ENCODE measurements around the gene CSN3. TPM values are rescaled to one million over a fixed set of nuclear protein-coding genes. Genes with fewer than 3 reads are reported as not detected.

Gene CSN3
- total and polyA plus RNA-seq, 10 of the 15 experiments (the other 5 are each of a cell fraction or from before 2014, with no cell fraction given): not detected

GRCh38 chr4:70239884-70240591 is 2.4 kb upstream of the CSN3 start:
- SMC1A ChIA-PET (ENCODE audit: uncharacterized antibody, unreplicated experiment): no interaction called here
- Histone ChIP-seq H3K4me1 (ENCODE audit: control insufficient read depth, insufficient read depth, low read length) (no peaks in the 10 kb centered on the region), H3K4me2 (ENCODE audit: control insufficient read depth, insufficient read depth) (no peak overlapping the region), H4K20me1 (ENCODE audit: control insufficient read depth, insufficient read depth) (no peaks in the 10 kb centered on the region), H3K9ac (ENCODE audit: control insufficient read depth, insufficient read depth, low read length) (no peak overlapping the region), H2AFZ (ENCODE audit: control insufficient read depth, low read depth, low read length) (no peak overlapping the region), H3K36me3 (ENCODE audit: control insufficient read depth in 2 of 2, insufficient read depth in 2 of 2, low read length in 1 of 2) (no peaks in the 10 kb centered on the region), H3K27ac (ENCODE audit: control insufficient read depth, insufficient read depth) (no peak overlapping the region), H3K9me3 (replicated peaks; ENCODE audit: control insufficient read depth, insufficient read depth, low read length) (no peaks in the 10 kb centered on the region), H3K4me3 (no peak overlapping the region), H3K79me2 (ENCODE audit: control insufficient read depth, insufficient read depth, low read length) (no peaks in the 10 kb centered on the region), H3K27me3 (replicated peaks in 1 of 2; ENCODE audit: control insufficient read depth in 2 of 2, insufficient read depth in 2 of 2, low read length in 1 of 2) (no peaks in the 10 kb centered on the region)
- no peak for TF ChIP-seq PKNOX1 (IDR thresholded peaks at IDR 0.05)
- no peak for TF ChIP-seq GATAD2B (conservative IDR thresholded peaks at IDR 0.05; ENCODE audit: low read depth)
- TF ChIP-seq HSF1 (IDR thresholded peaks at IDR 0.05; ENCODE audit: low read depth, low read length): no peak
- TF ChIP-seq SRF (IDR thresholded peaks at IDR 0.05; ENCODE audit: low read depth in 2 of 2, low read length in 2 of 2): no peak
- no peak for TF ChIP-seq ZBTB4 (CRISPR knock-in tag; IDR thresholded peaks at IDR 0.05)
- TF ChIP-seq BCL3 (IDR thresholded peaks at IDR 0.05; ENCODE audit: borderline replicate concordance, insufficient read depth, low read depth, low read length, poor library complexity, severe bottlenecking): no peak
- TF ChIP-seq SIX5 (IDR thresholded peaks at IDR 0.05; ENCODE audit: low read depth, low read length, severe bottlenecking): no peak
- TF ChIP-seq RAD21 (IDR thresholded peaks at IDR 0.05; ENCODE audit: insufficient read depth, low read depth, low read length): no peak
- TF ChIP-seq E2F8 (IDR thresholded peaks at IDR 0.05; ENCODE audit: low read depth, partially characterized antibody): no peak
- POLR2A ChIA-PET: no interaction called here
- FAIRE-seq (no peak), ATAC-seq (no peak), DNase-seq (ENCODE audit: low read depth, low spot score) (no peak)
- RAD21 ChIA-PET (ENCODE audit: unreplicated experiment): no interaction called here
- in situ Hi-C loops (cut with MboI) (no loop called here), intact Hi-C loops (cut with micrococcal nuclease; ENCODE audit: unreplicated experiment) (no loop called here)
- 66% methylated on average over 5 of the region's 5 CpGs for WGBS (ENCODE audit: insufficient coverage, insufficient replicate concordance, low lambda C conversion rate, missing lambda C conversion rate)
- CTCF ChIA-PET: no interaction called here
- BruUV-seq (replicated peaks): no TSS peak

Data from GM12878 (cell line).